Measurements from ENCODE around the gene TMEM88.

DNA sequence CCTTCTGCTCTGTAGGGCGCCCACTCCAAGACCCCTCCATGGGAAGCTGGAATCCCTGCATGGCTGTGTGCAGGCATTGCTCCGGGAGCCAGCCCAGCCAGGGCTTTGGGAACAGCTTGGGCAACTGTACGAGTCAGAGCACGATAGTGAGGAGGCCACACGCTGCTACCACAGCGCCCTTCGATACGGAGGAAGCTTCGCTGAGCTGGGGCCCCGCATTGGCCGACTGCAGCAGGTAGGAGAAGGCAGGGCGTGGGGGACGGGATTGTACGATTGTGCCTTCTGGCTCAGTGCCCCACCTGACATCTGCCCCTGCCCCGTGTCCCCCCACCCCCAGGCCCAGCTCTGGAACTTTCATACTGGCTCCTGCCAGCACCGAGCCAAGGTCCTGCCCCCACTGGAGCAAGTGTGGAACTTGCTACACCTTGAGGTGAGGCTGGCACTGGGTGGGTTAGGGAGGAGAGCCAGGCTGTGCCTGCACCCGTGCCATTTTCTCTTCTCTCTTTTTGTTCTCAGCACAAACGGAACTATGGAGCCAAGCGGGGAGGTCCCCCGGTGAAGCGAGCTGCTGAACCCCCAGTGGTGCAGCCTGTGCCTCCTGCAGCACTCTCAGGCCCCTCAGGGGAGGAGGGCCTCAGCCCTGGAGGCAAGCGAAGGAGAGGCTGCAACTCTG, 8.7 kb upstream of the TMEM88 start:
- no peak for TF ChIP-seq TEAD4 (IDR thresholded peaks at IDR 0.05; ENCODE audit: low read depth, low read length)
- TF ChIP-seq CTCF (IDR thresholded peaks at IDR 0.05; ENCODE audit: control extremely low read depth in 1 of 3, insufficient read depth in 1 of 3, low read depth in 1 of 3, low read length in 3 of 3), result no peak
- TF ChIP-seq POLR2A (IDR thresholded peaks at IDR 0.05; ENCODE audit: control extremely low read depth in 1 of 2, low read depth in 2 of 2, low read length in 2 of 2), result no peak
- no peak for TF ChIP-seq HDAC2 (IDR thresholded peaks at IDR 0.05; ENCODE audit: borderline replicate concordance in 1 of 2, low read depth in 2 of 2, low read length in 2 of 2)
- TF ChIP-seq BCL11A (IDR thresholded peaks at IDR 0.05; ENCODE audit: low read depth in 2 of 2, low read length in 2 of 2), result no peak
- no peak for TF ChIP-seq JUND (IDR thresholded peaks at IDR 0.05; ENCODE audit: low read length)
- TF ChIP-seq MAX (IDR thresholded peaks at IDR 0.05), result no peak
- no peak for TF ChIP-seq RBBP5 (IDR thresholded peaks at IDR 0.05; ENCODE audit: borderline replicate concordance, low read depth, low read length)
- TF ChIP-seq BRCA1 (IDR thresholded peaks at IDR 0.05; ENCODE audit: low read depth, low read length), result no peak
- TF ChIP-seq PHF8 (conservative IDR thresholded peaks at IDR 0.05; ENCODE audit: low read depth, low read length), result no peak
- TF ChIP-seq TCF12 (IDR thresholded peaks at IDR 0.05; ENCODE audit: low read depth, low read length), result no peak
